HG02981 (cell line): ENCODE data around the gene DIS3L2.
A peak's percentile ranks its signal among the peaks of the same experiment; 100 is the strongest.
"Not testable (repeated sequence)": the region's sequence is repeated elsewhere in the genome, so short reads cannot be mapped to it uniquely, and the experiment has no call there.

Source experiments
- ATAC-seq: cut with Tn5 transposase; IDR thresholded peaks from one replicate; pipeline ENCODE4 v1.9.1; 2021; ENCODE audit warnings: mild to moderate bottlenecking, moderate library complexity; ENCODE audit not compliant: unreplicated experiment

Gene DIS3L2

GRCh38 chr2:232006253-232006652 lies 44.7 kb downstream of the DIS3L2 start:
- ATAC-seq, result no peak

GRCh38 chr2:232008907-232009638 lies 47.6 kb downstream of the DIS3L2 start:
- ATAC-seq, result no peak

DNA sequence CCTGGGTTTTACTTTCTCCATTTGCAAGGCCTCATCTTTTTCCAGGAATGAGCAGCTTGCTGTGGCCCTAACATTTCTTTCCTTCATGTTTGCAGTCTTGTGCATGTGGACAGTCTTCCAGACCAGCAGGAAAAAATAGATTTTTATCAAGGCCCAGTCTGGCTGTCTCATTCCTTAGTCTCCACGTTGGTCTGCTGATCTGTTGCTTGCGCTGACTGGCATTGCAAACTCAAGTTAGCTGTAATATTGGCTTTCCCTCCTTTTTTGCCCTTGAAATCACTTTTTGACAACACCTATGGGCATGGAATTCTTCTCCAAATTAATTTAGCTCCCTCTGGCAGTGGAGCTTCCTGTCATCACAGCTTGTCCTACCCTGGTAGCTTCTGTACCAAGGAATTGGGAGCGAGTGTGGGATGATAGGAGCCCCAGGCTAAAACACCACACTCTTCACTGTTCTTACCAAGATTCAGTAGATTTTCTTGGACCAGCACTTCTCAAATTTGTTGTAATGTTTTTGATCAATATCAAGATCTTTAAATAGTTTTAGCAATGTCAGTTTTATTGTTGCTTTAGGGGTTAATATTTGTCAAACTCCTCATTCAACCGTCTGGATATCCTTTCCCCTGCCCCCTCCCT lies 48.2 kb downstream of the DIS3L2 start:
- ATAC-seq, result no peak

- ATAC-seq, result no peak
Observed at GRCh38 chr2:232013701-232014353, 52.3 kb downstream of the DIS3L2 start.

GRCh38 chr2:232014681-232015080 lies 53.2 kb downstream of the DIS3L2 start:
- no peak for ATAC-seq

- ATAC-seq, result no peak
Observed at GRCh38 chr2:232018181-232018580, 56.7 kb downstream of the DIS3L2 start.

- no peak for ATAC-seq
Observed at GRCh38 chr2:232022718-232023117, 61.2 kb downstream of the DIS3L2 start.

GRCh38 chr2:232023426-232023825 lies 61.9 kb downstream of the DIS3L2 start:
- no peak for ATAC-seq

GRCh38 chr2:232024457-232024856 lies 62.9 kb downstream of the DIS3L2 start:
- no peak for ATAC-seq

DNA sequence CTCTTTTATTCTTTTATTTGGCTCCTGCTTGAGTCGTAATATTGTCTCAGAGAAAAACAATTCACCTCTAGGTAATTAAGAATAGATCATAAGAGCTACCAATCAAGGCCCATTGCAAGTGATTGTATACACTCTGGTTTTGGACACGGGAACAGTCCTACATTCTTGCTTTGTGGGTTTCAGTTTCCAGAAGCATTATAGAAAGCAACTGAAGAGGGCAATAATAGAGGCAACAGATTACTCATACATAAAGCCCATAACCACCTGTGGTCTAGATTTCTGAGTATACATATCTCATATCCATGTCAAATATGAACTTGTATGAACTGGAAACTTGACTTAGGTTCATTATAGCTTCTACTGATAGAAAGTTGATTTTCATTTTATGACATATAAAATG lies 65.4 kb downstream of the DIS3L2 start:
- peak; percentile 99 for ATAC-seq

GRCh38 chr2:232027530-232027929 lies 66.0 kb downstream of the DIS3L2 start:
- ATAC-seq, result no peak

GRCh38 chr2:232028071-232028470 lies 66.6 kb downstream of the DIS3L2 start:
- ATAC-seq, result no peak

DNA sequence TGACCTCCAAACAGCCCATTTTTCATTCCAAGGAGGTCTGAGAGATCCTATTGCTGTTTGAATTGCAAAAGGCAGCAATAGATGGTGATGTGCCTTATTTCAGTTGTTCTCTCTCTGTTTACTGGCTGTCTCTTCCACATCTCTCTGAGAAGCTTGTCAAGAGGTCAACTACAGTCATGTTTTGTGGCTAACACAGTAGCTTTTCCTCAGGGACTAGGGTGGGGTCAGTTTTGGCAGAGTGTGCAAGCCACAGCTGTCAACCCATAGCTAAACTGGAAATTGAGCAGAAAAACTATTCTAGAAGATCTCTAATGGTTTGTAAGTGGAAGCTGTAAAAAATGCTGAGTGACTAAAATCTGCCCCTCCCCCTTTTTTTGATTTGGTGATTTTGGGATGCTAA lies 67.1 kb downstream of the DIS3L2 start:
- no peak for ATAC-seq

- ATAC-seq, result no peak
Observed at GRCh38 chr2:232029346-232029745, 67.8 kb downstream of the DIS3L2 start.

DNA sequence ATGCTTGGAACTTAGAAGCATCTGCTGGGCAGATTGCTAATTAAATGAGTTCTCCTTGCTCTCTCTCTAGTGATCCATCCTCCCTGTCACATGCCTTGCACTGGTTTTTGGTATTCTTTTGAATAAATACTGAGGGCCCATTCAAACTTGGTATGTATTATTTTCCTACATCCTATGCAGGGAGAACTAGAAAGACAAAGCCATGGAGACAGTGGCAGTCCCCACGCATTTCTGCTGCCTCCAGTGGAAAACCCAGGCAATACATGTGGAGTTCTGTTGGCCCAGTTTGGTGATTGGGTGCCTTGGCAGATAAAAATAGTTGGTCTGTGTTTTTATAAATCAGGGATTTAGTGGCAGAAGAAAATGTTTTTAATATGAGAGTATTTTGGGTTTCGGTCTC lies 68.7 kb downstream of the DIS3L2 start:
- no peak for ATAC-seq

DNA sequence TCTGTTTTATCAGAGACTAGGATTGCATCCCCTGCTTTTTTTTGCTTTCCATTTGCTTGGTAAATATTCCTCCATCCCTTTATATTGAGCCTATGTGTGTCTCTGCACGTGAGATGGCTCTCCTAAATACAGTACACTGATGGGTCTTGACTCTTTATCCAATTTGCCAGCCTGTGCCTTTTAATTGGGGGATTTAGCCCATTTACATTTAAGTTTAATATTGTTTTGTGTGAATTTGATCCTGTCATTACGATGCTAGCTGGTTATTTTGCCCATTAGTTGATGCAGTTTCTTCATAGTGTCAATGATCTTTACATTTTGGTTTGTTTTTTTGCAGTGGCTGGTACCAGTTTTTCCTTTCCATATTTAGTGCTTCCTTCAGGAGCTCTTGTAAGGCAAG lies 73.8 kb downstream of the DIS3L2 start:
- not testable (repeated sequence) for ATAC-seq

DNA sequence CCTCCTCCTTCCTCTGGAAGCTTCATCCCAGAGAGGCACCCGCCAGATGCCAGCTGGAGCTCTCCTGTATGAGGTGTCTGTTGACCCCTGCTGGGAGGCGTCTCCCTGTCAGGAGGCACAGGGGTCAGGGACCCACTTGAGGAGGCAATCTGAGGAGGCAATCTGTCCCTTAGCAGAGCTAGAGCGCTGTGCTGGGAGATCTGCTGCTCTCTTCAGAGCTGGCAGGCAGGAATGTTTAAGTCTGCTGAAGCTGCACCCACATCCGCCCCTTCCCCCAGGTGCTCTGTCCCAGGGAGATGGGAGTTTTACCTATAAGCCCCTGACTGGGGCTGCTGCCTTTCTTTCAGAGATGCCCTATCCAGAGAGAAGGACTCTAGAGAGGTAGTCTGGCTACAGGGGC lies 75.4 kb downstream of the DIS3L2 start:
- not testable (repeated sequence) for ATAC-seq

DNA sequence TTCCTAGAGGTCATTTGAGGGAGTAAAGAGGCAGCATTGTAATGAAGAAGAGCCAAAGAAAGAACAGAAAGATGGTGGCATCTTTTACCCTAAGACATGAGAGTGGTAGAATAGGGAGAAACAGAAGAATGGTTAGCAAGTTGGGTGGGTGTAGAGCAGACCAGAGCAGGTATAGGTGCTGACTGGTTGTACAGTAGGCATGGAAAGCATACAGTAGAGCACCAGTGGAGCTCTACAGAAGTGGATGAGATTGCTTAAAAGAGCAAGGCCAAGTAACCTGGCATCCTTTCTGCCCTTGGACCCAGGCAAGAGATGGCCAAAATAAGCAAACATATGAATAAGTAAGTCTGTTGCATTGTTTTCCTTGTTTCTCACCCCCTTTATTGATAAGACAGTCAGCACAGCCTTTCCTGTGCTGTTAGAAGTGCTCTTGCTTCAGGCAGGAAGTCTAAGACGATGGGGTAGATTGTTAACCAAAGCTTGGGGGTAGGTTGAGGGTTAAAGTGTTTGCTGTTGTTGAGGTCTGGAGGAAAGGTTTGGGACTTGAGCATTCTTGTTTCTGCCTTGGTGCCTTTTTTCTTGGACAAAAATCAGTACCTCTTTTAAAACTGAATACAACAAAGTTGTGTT lies 76.9 kb downstream of the DIS3L2 start:
- no peak for ATAC-seq

DNA sequence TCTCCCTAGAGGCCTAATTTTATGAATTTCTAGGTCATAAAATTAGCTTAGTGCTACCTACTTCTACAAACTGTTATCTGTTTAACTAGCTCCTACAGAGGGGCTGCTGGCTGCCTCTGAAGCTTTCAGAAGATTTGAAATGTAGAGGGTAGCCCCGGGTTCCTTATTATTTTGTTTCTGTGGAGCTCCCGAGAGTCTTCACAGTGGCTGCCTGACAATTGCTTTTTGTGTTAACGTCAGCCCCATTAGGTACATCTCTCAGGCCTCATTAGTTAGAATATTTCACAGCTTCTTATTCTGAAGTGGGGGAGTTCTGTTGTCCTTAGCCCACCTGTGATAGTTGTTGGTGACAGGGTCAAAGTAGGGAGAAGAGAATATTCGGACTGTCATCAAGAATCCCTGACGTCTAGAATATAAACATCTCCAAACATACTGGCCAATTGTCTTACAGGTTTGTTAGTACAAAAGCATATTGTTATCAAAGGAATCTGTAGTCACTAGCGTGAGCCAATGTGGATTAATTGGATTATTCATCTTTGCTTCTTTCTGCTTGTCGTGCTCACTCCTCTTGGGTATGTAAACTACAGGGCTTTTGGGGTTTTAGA lies 77.5 kb downstream of the DIS3L2 start:
- ATAC-seq, result no peak

DNA sequence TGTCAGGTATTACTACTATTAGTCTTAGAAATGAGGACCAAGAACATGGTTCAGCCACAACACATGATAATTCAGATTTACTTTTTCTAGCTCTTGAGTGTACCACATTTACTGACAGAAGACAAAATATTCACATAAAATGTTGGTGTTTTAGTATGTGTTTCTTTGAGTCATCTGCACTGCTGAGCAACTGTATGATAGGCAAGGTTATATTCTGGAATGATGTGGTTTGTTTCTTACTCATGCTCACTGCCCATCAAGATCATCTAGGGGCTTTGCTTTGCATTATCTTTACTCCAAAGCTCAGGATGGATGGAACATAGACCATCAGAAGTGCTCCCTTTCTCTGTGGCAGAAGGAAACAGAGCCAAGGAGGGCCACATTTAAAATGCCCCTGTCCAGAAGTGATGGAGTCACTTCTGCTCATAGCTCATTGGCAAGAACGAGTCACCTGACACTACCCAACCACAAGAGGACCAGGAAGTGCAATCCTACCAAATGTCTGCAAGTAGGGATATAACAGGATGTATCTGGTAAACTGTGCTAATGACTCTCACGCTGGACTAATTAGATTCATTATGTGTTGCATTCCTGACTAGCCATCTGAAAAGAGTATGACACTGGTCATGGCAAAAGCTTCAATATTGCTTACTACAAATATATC lies 81.5 kb downstream of the DIS3L2 start:
- no peak for ATAC-seq

DNA sequence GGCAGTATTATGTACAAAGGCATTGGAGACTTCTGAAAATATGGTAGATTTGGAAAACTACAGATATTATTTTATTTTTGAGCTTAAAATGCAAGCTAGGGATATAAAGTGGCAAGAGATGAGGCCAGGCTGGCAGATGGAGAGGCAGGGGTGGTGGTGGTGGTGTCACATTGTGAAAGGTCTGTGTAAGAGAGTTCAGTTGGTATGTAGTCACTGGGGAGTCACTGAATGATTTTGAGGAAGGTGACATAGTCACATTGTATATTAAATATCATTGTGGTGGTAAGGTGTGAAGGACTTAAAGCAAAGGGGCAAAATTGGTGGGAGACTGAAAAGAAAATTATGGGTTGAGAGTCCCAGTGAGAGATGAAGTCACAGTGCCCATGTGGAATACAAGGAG lies 82.5 kb downstream of the DIS3L2 start:
- ATAC-seq, result no peak
